GM23338 (cell line): Measurements from ENCODE around the gene TRHDE. TPM values are rescaled to one million over a fixed set of nuclear protein-coding genes. Genes with fewer than 3 reads are reported as not detected.

Source experiments
- ATAC-seq: fragments of 200-7000 bp; cut with Tn5 transposase; 3 replicates; pipeline ENCODE4 v1.9.1; 2020
- DNase-seq: peaks from one replicate; pipeline ENCODE4 v3.0.0-alpha.2; 2015; ENCODE audit warnings: low spot score
- H2AFZ ChIP-seq: fragments of 200-600 bp; sonication (generic); 2 replicates; pipeline ENCODE4 v1.8.0; 2016; ENCODE audit warnings: antibody characterized with exemption, mild to moderate bottlenecking, moderate library complexity
- H3F3A ChIP-seq: fragments of 200-600 bp; sonication (generic); replicated peaks from 2 replicates; pipeline ENCODE4 v1.8.0; 2017; ENCODE audit warnings: antibody characterized with exemption, mixed run types, low read depth
- H3K27ac ChIP-seq: fragments of 200-600 bp; sonication (generic); 2 replicates; pipeline ENCODE4 v1.6.1; 2016; ENCODE audit warnings: low read depth
- H3K27me3 ChIP-seq: fragments of 200-600 bp; sonication (generic); 2 replicates; pipeline ENCODE4 v1.8.0; 2016; ENCODE audit warnings: mild to moderate bottlenecking, mixed run types, moderate library complexity; ENCODE audit not compliant: insufficient read depth
- H3K36me3 ChIP-seq: fragments of 200-600 bp; sonication (generic); 2 replicates; pipeline ENCODE4 v1.8.0; 2016; ENCODE audit warnings: mild to moderate bottlenecking; ENCODE audit not compliant: insufficient read depth
- H3K4me1 ChIP-seq: fragments of 200-600 bp; sonication (generic); 2 replicates; pipeline ENCODE4 v1.8.0; 2016; ENCODE audit warnings: mild to moderate bottlenecking, moderate library complexity; ENCODE audit not compliant: insufficient read depth
- H3K4me2 ChIP-seq: fragments of 200-600 bp; sonication (generic); 2 replicates; pipeline ENCODE4 v1.7.1; 2017; ENCODE audit warnings: mixed run types
- H3K4me3 ChIP-seq: fragments of 200-600 bp; sonication (generic); 2 replicates; pipeline ENCODE4 v1.6.1; 2016; ENCODE audit warnings: mixed run types
- H3K79me2 ChIP-seq: fragments of 200-600 bp; sonication (generic); replicated peaks from 2 replicates; pipeline ENCODE4 v1.8.0; 2017; ENCODE audit warnings: mild to moderate bottlenecking; ENCODE audit not compliant: insufficient read depth
- H3K9me2 ChIP-seq: fragments of 200-600 bp; sonication (generic); 2 replicates; pipeline ENCODE4 v1.8.0; 2017; ENCODE audit not compliant: insufficient read depth
- H4K20me1 ChIP-seq: fragments of 200-600 bp; sonication (generic); replicated peaks from 2 replicates; pipeline ENCODE4 v1.8.0; 2017; ENCODE audit warnings: mild to moderate bottlenecking; ENCODE audit not compliant: insufficient read depth
- H3K27ac Mint-ChIP-seq: 2 replicates; pipeline ENCODE4 v1.8.0; 2020; ENCODE audit warnings: inconsistent platforms, mild to moderate bottlenecking, moderate library complexity, mixed read lengths
- H3K27me3 Mint-ChIP-seq: 3 replicates; pipeline ENCODE4 v1.8.0; 2022; ENCODE audit warnings: low read depth, mild to moderate bottlenecking, moderate library complexity, mixed read lengths, inconsistent platforms; ENCODE audit not compliant: insufficient read depth, poor library complexity
- H3K36me3 Mint-ChIP-seq: 3 replicates; pipeline ENCODE4 v1.8.0; 2021; ENCODE audit warnings: low read depth, mild to moderate bottlenecking, inconsistent platforms, moderate library complexity, mixed read lengths
- H3K4me1 Mint-ChIP-seq: 3 replicates; pipeline ENCODE4 v1.8.0; 2020; ENCODE audit warnings: mild to moderate bottlenecking, inconsistent platforms, mixed read lengths
- H3K4me3 Mint-ChIP-seq: 3 replicates; pipeline ENCODE4 v1.8.0; 2021; ENCODE audit warnings: moderate library complexity, mild to moderate bottlenecking, inconsistent platforms, mixed read lengths
- H3K9me3 Mint-ChIP-seq: 3 replicates; pipeline ENCODE4 v1.8.0; 2020; ENCODE audit warnings: moderate library complexity, mild to moderate bottlenecking, inconsistent platforms, mixed read lengths
- CREB1 ChIP-seq: fragments of 250-450 bp; sonication (Bioruptor Pico); IDR thresholded peaks from 2 replicates; pipeline ENCODE4 v1.5.0; 2020; ENCODE audit warnings: low read depth, mild to moderate bottlenecking, moderate library complexity
- EZH2phosphoT487 ChIP-seq: fragments of 200-600 bp; sonication (generic); IDR thresholded peaks from one replicate; pipeline ENCODE4 v1.8.1; 2018; ENCODE audit warnings: antibody characterized with exemption; ENCODE audit not compliant: unreplicated experiment
- JUNB ChIP-seq: IDR thresholded peaks from one replicate; pipeline ENCODE4 v1.6.1; 2016; ENCODE audit warnings: antibody characterized with exemption; ENCODE audit not compliant: unreplicated experiment
- NANOG ChIP-seq: IDR thresholded peaks from 2 replicates; pipeline ENCODE4 v1.6.1; 2016; ENCODE audit warnings: antibody characterized with exemption, borderline replicate concordance
- POLR2AphosphoS5 ChIP-seq: IDR thresholded peaks from 2 replicates; pipeline ENCODE4 v1.6.1; 2016; ENCODE audit warnings: antibody characterized with exemption, low read depth
- STAT1 ChIP-seq: IDR thresholded peaks from one replicate; pipeline ENCODE4 v1.6.1; 2016; ENCODE audit warnings: antibody characterized with exemption; ENCODE audit not compliant: unreplicated experiment
- ZNF114 ChIP-seq: fragments of 250-450 bp; sonication (Bioruptor Pico); IDR thresholded peaks from 2 replicates; pipeline ENCODE4 v1.5.0; 2020; ENCODE audit warnings: mild to moderate bottlenecking, moderate library complexity
- ZNF331 ChIP-seq: fragments of 250-450 bp; sonication (Bioruptor Pico); IDR thresholded peaks from 2 replicates; pipeline ENCODE4 v1.5.0; 2020; ENCODE audit warnings: low read depth, mild to moderate bottlenecking, moderate library complexity
- polyA plus RNA-seq: library from polyadenylated mRNA; unstranded; fragments of >200 nt; fragmentation: Nextera tagmentation; extraction: Ambion mirVana; gene quantifications from 2 replicates; pipeline ENCODE4 v1.2.1, GENCODE V29; 2016
- total RNA-seq: library from RNA; depleted of rRNA; stranded (reverse); fragments of >200 nt; shearing (Covaris generic); gene quantifications from 2 replicates; pipeline ENCODE4 v1.2.3, GENCODE V29; 2014
- TF ChIP-seq, protein P1 (sequence below): fragments of 250-450 bp; sonication (Bioruptor Pico); IDR thresholded peaks from 2 replicates; pipeline ENCODE4 v1.5.0; 2020; ENCODE audit warnings: mild to moderate bottlenecking, moderate library complexity
- TF ChIP-seq, protein P2 (sequence below): IDR thresholded peaks from one replicate; pipeline ENCODE4 v1.6.1; 2018; ENCODE audit warnings: antibody characterized with exemption; ENCODE audit not compliant: unreplicated experiment

TRHDE gene
- total and polyA plus RNA-seq, 2 experiments from 2014 or later = 1.3 to 7.7 TPM

DNA sequence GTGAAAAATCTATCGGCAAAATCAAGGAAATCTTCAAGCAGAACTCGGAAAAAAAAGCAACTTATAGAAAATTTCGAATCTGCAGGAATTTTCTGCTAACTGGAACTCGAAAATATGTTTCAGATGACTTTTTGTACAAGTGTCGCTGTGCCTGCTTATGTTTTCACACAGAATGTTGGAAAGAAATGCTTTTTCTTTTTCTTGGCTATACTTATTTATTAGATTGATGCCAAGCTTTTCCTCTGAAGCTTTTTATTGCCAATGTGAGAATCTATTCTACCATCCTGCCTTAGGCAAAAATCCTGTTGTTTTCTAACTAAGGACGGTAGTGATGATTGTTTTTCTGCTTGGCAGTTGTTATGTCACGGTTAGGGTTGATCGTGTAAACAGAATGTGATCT lies 65.8 kb downstream of the TRHDE start (continued):
- TF ChIP-seq, protein P1, sequence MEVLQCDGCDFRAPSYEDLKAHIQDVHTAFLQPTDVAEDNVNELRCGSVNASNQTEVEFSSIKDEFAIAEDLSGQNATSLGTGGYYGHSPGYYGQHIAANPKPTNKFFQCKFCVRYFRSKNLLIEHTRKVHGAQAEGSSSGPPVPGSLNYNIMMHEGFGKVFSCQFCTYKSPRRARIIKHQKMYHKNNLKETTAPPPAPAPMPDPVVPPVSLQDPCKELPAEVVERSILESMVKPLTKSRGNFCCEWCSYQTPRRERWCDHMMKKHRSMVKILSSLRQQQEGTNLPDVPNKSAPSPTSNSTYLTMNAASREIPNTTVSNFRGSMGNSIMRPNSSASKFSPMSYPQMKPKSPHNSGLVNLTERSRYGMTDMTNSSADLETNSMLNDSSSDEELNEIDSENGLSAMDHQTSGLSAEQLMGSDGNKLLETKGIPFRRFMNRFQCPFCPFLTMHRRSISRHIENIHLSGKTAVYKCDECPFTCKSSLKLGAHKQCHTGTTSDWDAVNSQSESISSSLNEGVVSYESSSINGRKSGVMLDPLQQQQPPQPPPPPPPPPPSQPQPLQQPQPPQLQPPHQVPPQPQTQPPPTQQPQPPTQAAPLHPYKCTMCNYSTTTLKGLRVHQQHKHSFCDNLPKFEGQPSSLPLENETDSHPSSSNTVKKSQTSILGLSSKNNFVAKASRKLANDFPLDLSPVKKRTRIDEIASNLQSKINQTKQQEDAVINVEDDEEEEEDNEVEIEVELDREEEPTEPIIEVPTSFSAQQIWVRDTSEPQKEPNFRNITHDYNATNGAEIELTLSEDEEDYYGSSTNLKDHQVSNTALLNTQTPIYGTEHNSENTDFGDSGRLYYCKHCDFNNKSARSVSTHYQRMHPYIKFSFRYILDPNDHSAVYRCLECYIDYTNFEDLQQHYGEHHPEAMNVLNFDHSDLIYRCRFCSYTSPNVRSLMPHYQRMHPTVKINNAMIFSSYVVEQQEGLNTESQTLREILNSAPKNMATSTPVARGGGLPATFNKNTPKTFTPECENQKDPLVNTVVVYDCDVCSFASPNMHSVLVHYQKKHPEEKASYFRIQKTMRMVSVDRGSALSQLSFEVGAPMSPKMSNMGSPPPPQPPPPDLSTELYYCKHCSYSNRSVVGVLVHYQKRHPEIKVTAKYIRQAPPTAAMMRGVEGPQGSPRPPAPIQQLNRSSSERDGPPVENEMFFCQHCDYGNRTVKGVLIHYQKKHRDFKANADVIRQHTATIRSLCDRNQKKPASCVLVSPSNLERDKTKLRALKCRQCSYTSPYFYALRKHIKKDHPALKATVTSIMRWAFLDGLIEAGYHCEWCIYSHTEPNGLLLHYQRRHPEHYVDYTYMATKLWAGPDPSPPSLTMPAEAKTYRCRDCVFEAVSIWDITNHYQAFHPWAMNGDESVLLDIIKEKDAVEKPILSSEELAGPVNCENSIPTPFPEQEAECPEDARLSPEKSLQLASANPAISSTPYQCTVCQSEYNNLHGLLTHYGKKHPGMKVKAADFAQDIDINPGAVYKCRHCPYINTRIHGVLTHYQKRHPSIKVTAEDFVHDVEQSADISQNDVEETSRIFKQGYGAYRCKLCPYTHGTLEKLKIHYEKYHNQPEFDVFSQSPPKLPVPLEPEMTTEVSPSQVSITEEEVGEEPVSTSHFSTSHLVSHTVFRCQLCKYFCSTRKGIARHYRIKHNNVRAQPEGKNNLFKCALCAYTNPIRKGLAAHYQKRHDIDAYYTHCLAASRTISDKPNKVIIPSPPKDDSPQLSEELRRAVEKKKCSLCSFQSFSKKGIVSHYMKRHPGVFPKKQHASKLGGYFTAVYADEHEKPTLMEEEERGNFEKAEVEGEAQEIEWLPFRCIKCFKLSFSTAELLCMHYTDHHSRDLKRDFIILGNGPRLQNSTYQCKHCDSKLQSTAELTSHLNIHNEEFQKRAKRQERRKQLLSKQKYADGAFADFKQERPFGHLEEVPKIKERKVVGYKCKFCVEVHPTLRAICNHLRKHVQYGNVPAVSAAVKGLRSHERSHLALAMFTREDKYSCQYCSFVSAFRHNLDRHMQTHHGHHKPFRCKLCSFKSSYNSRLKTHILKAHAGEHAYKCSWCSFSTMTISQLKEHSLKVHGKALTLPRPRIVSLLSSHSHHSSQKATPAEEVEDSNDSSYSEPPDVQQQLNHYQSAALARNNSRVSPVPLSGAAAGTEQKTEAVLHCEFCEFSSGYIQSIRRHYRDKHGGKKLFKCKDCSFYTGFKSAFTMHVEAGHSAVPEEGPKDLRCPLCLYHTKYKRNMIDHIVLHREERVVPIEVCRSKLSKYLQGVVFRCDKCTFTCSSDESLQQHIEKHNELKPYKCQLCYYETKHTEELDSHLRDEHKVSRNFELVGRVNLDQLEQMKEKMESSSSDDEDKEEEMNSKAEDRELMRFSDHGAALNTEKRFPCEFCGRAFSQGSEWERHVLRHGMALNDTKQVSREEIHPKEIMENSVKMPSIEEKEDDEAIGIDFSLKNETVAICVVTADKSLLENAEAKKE (CRISPR knock-in tag) = no peak
- TF ChIP-seq CREB1 (CRISPR knock-in tag) = no peak

DNA sequence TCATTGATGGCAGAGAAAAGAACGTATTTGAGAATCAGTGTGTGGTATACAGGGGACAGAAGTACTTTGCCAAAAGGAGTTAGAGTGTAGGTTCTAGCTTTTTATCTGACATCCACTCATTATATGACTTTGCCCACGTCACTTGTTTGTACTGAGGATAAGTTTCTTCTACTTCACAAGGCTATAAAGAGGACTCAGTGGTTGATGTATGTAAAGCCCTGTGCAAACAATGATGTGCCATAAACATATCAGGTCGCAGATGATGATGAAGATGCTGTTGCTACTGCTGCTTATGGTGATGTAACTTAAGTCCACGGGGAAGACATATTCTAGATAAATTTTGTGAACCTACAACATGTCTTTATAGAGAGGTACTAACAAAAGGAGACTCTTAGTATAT lies 66.3 kb downstream of the TRHDE start:
- H3K9me3 Mint-ChIP-seq = no peaks in the 10 kb centered on the region
- no peak overlapping the region for H3K4me3 Mint-ChIP-seq
- TF ChIP-seq ZNF114 (CRISPR knock-in tag) = no peak
- TF ChIP-seq NANOG = no peak
- TF ChIP-seq, protein P2, sequence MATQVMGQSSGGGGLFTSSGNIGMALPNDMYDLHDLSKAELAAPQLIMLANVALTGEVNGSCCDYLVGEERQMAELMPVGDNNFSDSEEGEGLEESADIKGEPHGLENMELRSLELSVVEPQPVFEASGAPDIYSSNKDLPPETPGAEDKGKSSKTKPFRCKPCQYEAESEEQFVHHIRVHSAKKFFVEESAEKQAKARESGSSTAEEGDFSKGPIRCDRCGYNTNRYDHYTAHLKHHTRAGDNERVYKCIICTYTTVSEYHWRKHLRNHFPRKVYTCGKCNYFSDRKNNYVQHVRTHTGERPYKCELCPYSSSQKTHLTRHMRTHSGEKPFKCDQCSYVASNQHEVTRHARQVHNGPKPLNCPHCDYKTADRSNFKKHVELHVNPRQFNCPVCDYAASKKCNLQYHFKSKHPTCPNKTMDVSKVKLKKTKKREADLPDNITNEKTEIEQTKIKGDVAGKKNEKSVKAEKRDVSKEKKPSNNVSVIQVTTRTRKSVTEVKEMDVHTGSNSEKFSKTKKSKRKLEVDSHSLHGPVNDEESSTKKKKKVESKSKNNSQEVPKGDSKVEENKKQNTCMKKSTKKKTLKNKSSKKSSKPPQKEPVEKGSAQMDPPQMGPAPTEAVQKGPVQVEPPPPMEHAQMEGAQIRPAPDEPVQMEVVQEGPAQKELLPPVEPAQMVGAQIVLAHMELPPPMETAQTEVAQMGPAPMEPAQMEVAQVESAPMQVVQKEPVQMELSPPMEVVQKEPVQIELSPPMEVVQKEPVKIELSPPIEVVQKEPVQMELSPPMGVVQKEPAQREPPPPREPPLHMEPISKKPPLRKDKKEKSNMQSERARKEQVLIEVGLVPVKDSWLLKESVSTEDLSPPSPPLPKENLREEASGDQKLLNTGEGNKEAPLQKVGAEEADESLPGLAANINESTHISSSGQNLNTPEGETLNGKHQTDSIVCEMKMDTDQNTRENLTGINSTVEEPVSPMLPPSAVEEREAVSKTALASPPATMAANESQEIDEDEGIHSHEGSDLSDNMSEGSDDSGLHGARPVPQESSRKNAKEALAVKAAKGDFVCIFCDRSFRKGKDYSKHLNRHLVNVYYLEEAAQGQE = no peak
- TF ChIP-seq POLR2AphosphoS5 = no peak
- TF ChIP-seq EZH2phosphoT487 = no peak
- no peak for TF ChIP-seq ZNF331 (CRISPR knock-in tag)
- TF ChIP-seq STAT1 = no peak
- TF ChIP-seq JUNB = no peak

More for the DNA sequence above, 66.3 kb downstream of the TRHDE start:
- no peaks in the 10 kb centered on the region for H3F3A ChIP-seq
- no peak overlapping the region for H3K27ac Mint-ChIP-seq
- no peak overlapping the region for H3K4me2 ChIP-seq
- no peak overlapping the region for H3K4me3 ChIP-seq
- H2AFZ ChIP-seq = no peak overlapping the region
- no peak for DNase-seq
- no peaks in the 10 kb centered on the region for H3K79me2 ChIP-seq
- H3K36me3 Mint-ChIP-seq = no peaks in the 10 kb centered on the region
- H3K9me2 ChIP-seq = no peaks in the 10 kb centered on the region
- H3K36me3 ChIP-seq = no peaks in the 10 kb centered on the region
- no peaks in the 10 kb centered on the region for H4K20me1 ChIP-seq
- no peak for ATAC-seq
- H3K4me1 Mint-ChIP-seq = no peaks in the 10 kb centered on the region
- H3K27ac ChIP-seq = no peak overlapping the region
- no peaks in the 10 kb centered on the region for H3K27me3 ChIP-seq
- H3K27me3 Mint-ChIP-seq = no peaks in the 10 kb centered on the region
- H3K4me1 ChIP-seq = no peaks in the 10 kb centered on the region
